ENCODE measurements around the gene CDS1.
"Not testable (repeated sequence)": the region's sequence is repeated elsewhere in the genome, so short reads cannot be mapped to it uniquely, and the experiment has no call there.

The CDS1 gene

DNA sequence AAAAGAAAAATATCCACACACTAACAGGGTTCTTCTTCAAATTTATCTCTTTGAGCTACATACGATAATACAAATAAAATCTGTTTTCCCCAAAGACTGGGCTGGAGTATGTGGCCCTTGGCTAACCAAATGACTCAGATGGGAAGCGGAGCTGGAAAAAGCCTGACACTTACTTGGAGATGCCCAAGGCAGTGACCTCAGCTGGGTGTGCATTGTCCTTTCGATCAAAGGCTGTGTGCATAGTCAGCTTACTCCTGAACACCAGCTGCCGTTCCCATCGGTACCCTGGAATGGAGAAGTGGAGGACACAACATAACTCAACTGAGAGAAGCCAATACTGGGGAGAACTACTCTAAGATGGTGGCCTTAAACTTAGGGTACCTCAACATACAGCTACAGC is 95.1 kb downstream of the CDS1 start:
- no peak for DNase-seq

DNA sequence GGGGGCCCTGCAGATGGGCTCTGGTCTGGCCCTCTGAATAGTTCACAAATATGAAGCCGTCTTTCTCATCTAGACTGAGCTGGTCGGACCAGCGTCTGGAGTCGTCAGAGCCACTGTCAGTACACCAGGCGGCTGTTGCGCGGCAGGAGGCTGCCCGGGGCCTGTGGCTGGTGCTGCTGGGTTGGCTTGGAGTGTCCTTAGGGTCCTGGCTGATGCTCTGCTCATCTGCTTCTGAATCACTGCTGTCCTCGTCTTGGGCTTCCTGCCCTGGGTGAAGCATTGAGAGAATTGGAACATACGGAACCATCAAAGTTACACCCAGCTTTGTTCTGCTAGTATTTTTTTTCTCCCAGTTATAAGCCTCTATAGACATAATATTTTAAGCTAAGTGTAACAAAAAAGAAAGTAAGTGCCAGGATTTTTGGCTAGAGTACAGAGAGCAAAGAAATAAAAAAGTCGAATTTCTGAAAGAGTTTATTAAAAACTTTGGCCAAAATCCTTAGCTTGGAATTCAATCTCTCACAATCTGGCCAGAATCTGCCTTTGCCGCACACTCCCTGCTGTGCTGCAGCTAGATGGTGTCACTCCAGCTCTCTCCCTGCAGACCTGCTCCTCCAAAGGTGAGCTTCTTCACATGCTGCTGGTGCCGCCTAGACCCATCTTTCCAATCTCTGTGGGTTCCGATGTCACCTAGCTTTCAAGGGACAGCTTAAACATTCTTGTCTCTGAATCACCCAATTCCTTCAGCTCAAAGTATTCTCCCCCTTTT is 96.2 kb downstream of the CDS1 start:
- no peak for DNase-seq

DNA sequence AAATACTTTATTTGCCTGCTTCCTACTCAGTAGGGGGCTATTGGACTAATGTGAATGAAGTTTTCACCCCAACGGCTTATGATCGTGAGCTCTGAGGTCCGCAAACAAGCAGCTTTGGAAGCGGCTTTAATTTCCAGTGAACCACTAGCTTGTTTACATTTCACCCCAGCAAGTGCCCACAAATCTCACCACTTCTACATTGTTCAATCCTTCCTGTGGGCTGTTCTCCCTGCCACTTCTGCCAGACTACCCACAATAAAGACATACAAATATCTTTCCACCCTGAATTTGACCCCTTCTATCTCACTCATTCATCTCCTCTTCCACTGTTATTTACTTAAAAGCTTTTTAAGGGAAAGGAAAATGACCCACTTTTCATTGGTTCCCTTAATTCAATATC is 98.0 kb downstream of the CDS1 start:
- no peak for DNase-seq

DNA sequence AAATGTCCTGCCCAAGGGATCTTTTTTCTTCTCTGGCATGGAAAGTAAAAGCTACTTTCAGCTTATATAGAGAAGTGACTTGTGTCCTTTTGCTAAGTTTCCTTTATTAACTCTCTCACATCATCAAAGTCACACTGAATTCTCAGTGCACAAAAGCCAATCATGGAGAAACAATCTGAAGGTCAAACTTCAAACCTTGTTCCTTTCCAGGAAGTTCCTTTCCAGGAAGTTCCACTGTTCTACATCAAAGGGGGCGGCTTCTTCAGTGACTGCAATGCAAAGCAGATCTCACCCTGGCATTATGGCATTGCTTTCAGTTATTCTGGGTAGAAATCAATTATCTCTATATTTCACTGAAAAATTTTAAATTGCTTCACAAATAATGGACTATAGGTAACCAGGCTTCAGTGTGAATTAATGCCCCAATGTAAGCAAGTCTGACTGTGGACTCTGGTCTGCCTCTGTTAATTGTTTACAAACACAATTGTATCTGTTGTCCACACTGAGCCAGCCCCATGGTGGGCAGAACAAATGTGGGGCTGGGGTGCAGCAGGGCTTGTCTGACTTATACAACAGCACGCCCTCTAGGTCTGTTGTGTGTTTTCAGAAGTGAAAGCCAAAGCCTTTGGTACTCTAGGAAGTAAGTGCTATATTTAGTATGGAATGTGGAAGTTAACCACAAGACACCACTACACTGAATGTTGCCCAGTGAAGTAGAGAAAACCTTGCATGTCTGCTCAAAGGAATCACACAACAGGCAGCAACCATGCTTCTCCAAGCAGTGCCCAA is 98.8 kb downstream of the CDS1 start:
- DNase-seq, result no peak

DNA sequence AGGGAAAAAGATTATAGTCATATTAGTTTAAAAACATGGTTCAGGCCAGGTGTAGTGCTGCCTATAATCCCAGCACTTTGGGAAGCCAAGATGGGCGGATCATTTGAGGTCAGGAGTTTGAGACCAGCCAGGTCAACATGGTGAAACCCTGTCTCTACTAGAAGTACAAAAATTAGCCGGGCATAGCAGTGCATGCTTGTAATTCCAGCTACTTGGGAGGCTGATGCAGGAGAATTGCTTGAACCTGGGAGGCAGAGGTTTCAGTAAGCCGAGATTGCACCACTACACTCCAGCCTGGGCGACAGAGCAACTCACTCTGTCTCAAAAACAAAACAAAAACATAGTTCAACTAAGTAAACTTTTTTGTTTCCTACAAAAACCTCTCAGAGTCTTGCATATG is 99.7 kb downstream of the CDS1 start:
- not testable (repeated sequence) for DNase-seq

DNA sequence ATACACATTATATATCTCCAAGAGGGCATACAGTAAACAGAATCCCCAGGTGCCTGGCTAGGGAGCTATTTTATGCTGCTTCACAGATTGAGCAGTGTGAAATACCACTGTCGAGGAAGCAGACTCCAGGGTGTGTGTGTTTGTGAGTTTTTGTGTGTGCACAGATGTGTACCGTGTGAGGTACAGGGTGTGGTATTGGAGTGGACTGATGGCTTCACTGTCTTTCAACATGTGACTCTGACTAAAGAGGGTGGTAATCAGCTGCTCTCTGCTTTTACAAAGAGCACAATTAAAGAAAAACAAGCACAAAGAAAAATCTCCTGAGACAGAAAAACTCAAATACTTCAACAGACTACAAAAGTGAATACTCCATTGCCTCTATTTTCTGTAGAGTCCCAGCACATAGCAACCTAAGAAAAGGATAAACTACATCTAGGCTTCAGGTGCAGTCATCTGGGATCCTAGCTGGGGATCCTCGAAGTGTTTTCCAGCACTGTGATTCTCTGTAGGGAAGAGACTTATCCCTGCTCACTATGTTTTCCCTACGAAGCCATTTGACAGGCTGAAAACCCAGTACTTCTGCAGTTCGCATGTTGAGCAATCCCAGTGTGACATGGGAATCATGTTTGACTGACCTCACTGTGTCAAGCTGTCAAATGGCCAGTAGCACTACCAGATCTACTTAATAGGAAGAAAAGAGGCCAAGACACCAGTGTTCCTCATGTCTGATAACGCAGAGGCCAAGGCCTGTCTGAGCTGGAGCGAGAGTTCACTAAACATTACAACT is 100.3 kb downstream of the CDS1 start:
- no peak for DNase-seq

DNA sequence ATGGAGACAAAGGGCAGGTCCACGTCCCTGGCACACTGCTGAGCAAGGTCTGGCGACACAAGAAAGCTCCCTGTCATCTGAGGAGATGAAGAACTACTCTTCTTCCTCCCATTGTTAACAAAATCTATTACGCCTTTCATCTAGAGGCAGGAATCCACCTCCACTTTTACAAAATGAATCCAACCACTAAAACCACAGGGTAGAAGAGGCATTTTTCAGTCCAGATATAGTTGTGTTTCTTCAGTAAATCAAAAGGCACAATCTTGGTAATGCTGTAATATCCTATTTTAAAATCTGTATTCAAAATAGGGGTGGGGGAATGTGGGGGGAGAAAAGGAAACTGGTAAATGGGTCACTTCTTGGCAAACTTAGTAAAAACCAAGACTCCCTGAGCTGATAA is 101.4 kb downstream of the CDS1 start:
- DNase-seq, result no peak

DNA sequence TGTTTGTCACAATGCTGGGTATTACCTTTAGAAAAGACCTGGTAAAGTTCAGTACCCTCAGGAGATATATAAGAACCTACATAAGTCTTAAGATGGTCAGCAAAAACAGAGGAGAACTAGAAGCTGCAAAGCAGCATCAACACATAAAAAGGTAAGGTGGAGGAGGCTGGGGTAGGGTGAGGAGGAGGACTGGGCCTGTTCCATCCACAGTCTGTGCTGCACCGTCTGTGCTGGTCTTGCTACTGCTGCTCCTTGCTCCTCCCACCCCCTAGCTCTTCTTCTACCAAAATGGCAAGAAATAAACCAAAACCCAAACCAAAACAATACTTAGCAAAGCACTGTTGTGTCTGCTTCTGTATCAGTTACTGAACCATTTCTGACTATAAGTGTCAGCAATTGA is 102.2 kb downstream of the CDS1 start:
- DNase-seq, result no peak

DNA sequence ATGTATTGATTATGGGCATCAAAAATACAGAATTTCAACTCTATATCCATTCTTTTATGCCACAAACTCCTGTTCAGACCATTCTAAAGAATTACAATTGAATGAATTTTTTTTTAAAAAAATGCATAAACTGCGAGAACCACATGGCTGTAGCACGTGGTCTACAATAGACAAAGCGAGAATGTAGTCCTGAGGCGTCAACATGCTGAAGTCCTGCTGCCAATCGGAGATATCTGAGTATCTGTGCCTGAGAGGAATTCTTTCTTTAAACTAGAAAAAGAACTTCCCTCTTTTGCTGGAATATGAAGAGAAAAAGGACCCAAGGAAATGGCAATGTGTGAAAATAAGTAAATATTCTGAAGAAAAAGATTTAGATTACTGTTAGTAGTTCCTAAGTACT is 105.7 kb downstream of the CDS1 start:
- DNase-seq, result no peak

DNA sequence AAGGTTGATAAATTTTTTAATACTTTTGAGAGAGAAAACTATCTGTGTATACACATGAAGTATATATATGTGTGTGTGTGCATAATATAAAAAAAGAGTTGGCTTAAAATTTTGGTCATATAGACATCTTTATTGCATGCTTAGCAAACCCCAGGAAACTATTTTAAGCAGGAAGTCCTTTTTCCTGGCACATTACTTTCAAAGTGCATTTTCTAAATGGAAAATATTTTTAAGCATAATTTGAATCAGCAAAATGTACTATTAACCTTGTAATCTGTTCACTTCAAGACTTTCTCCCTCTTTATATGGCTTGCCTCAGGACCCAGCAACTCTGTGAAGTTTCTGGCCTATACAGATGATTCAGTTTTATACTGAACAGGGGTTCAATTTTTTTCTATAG is 106.3 kb downstream of the CDS1 start:
- DNase-seq, result no peak

DNA sequence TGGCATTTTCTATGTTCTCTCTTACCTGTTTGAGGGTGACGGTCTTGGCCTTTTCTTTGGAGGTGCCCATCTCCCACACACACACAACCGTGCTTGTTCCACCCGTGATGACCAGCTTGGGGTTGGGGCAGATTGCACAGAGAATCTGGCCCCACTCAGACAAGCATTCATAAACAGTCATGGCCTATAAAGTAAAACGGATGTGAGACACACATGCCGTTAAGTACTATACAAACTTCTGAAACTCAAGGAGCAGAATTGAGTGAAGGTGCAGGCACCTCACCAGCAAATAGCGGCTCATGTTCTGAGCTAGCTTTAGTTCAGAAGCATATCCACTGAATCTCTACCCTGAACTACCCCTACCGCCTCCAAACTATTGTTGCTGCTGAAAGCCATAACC is 107.6 kb downstream of the CDS1 start:
- DNase-seq, result no peak

DNA sequence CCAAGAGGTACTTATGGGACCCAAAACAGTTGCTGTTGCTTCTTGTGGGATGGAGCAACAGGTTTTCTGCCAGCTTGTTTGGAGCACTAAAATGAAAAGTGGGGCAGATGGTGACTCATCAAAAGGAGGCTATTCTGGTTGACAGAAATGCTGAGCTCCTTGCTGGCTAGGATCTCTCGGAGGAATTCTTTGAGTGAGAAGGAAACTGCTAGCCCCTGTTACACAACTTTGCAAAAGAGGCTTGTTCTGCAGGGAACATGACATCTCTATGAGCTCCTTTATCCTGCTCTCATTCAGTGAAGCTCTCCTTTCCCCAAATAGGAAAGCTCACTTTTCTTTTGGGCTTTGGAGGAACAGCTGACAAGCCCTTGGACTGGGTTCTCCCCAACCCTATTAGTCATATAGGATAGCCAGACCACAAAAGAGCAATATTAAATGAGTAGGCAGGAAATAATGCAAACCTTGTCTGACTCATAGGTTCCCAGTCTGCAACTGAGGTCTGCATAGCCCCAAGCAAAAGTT is 108.3 kb downstream of the CDS1 start:
- no peak for DNase-seq

DNA sequence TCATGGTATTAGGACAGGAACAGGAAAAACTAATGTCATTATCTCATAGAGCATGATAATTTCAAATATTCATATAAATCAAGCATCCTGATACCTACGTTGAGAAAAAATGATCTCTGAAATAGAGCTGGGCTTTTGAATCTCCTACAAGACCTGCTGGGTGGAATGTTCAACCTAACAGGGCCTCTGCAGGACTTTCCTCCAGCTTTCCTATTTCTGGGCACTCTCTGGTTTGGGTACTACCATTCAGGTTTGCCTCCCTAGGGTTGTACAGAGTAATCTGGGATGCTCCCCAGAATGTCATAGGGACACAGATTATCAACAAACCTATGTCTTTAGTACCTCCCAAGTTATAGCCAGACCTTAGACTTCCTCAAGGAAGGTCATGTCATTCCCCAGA is 108.9 kb downstream of the CDS1 start:
- no peak for DNase-seq

DNA sequence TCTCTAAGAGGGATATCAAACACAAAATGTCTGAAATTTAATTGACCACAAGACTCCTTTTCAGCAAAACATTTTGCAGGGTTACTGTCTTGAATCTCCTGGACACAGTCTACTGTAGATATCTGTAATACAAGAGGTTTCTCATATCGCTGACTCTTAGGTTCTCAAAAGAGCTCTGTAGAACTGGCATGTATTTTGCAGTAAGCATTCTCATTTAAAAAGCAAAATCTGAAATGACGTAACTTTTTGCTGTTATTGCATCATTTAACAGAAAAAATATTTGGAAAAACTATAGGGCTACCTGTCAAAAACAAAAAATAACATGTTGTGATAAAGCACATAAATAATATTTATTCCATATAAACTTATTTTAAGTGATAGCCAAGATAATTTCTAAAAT is 114.2 kb downstream of the CDS1 start:
- no peak for DNase-seq

DNA sequence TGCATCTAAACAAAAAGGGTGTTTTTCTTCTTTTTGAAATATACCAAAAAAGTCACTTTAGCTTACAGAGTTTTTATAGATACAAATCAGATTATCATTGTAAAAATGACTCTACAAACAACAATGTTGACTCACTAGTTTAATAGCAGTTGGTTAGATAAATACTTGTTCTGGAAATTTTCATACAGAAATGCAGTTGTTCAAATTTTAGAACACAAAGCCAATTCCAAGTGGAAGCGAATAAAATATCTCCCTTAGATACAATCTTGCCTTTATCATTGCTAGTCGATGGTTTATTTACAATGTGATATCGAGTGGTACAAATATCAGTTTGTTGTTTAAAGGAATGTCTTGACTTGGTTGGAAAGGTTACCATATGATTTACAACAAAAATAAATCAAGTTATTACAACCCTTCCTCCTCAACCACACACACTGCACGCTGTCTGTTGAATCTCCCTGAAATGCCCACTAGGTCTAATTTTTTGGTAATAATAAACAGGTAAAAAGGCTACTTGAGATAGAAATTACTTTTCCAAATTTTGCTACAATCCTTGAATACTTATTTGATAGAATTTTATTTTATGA is 114.8 kb downstream of the CDS1 start:
- no peak for DNase-seq

DNA sequence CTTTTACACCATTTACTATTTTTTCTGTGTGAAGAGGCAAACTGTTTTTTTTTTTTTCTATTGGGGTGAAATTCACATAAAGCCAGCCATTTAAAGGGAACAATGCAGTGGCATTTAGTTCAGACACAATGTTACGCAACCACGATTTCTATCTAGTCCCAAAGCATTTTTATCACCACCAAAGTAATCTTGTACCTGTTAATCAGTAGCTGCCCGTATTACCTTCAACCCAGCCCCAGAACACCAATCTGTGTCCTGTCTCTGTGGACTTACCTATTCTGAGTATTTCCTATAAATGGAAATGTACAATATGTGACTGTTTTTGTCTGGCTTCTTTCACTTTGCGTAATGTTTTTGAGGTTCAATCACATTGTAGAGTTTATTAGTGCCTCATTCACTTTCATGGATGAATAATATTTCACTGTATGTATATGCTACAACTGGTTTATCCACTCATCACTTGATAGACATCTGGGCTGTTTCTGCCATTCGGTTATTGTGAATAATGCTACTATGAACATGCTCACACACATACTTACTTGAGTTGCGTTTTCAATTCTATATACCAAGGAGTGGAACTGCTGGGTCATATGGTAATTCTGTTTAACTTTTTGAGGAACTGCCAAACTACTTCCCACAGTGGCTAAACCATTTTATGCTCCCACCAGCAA is 116.2 kb downstream of the CDS1 start:
- DNase-seq, result no peak
